Measurements from ENCODE around the gene NOVA1. TPM values are rescaled to one million over a fixed set of nuclear protein-coding genes. Genes with fewer than 3 reads are reported as not detected.

Gene NOVA1
- total and polyA plus RNA-seq, 2 of the 13 experiments (the other 11 are each of a cell fraction or from before 2014, with no cell fraction given): 0.13 TPM

GRCh38 chr14:26478967-26479366 lies 118.9 kb downstream of the NOVA1 start:
- DNase-seq (ENCODE audit: low spot score) (no peak), ATAC-seq (no peak), FAIRE-seq (no peak)
- Histone ChIP-seq H3K79me2 (ENCODE audit: insufficient read depth, low read length) (no peaks in the 10 kb centered on the region), H3K27ac (ENCODE audit: extremely low read length, insufficient read depth, low read length) (no peak overlapping the region), H4K20me1 (ENCODE audit: insufficient read depth, low read length) (no peaks in the 10 kb centered on the region), H3K36me3 (replicated peaks in 1 of 2; ENCODE audit: control insufficient read depth in 1 of 2, insufficient read depth in 2 of 2, low read length in 2 of 2) (no peaks in the 10 kb centered on the region), H3K4me1 (ENCODE audit: insufficient read depth, low read length) (no peaks in the 10 kb centered on the region), H3K4me3 (replicated peaks in 1 of 3; ENCODE audit: insufficient read depth in 1 of 3, low read depth in 2 of 3, low read length in 3 of 3) (0 out of 6 replicates have a peak overlapping the region, but pooled peaks of 1 of the 3 experiments have one; percentile 7), H3K4me2 (ENCODE audit: low read depth, low read length) (no peak overlapping the region), H3K9me3 (ENCODE audit: low read length) (peaks cover 44% of the 10 kb centered on the region), H3K27me3 (ENCODE audit: control insufficient read depth in 1 of 2, insufficient read depth in 2 of 2, low read length in 2 of 2) (no peaks in the 10 kb centered on the region), H2AFZ (ENCODE audit: low read length) (no peak overlapping the region), H3K9ac (ENCODE audit: insufficient read depth, low read depth, low read length) (no peak overlapping the region)
- POLR2A ChIA-PET: no interaction called here
- in situ Hi-C loops (cut with HindIII; ENCODE audit: extremely low pct_ligation_motif_present, low pct_unique_long_range_greater_than_20kb) (no loop called here), intact Hi-C loops (cut with micrococcal nuclease; ENCODE audit: unreplicated experiment) (no loop called here)
- WGBS (ENCODE audit: low lambda C conversion rate): 5% methylated on average over 4 of the region's 4 CpGs
- TF ChIP-seq CREB1 (IDR thresholded peaks at IDR 0.05) (peak; percentile 80), CREB1 (CRISPR knock-in tag; IDR thresholded peaks at IDR 0.05) (no peak), ZNF232 (CRISPR knock-in tag; IDR thresholded peaks at IDR 0.05; ENCODE audit: borderline replicate concordance) (no peak), ZNF136 (CRISPR knock-in tag; IDR thresholded peaks at IDR 0.05; ENCODE audit: low read depth) (no peak), ZNF562 (CRISPR knock-in tag; IDR thresholded peaks at IDR 0.05; ENCODE audit: borderline replicate concordance) (no peak), ATF7 (IDR thresholded peaks at IDR 0.05) (peak; percentile 87), ATF7 (CRISPR knock-in tag; IDR thresholded peaks at IDR 0.05) (no peak)
- no TSS peak for BruUV-seq (replicated peaks)
- CTCF ChIA-PET (ENCODE audit: low intra/inter-chr PET ratio, low total read pairs): no interaction called here

- H2AFZ ChIP-seq (ENCODE audit: low read length): no peak overlapping the region
- intact Hi-C loops (cut with micrococcal nuclease; ENCODE audit: unreplicated experiment): no loop called here
- peaks cover 58% of the 10 kb centered on the region for H3K9me3 ChIP-seq (ENCODE audit: low read length)
- H3K79me2 ChIP-seq (ENCODE audit: insufficient read depth, low read length): no peaks in the 10 kb centered on the region
- no peaks in the 10 kb centered on the region for H3K27me3 ChIP-seq (ENCODE audit: control insufficient read depth in 1 of 2, insufficient read depth in 2 of 2, low read length in 2 of 2)
- FAIRE-seq: no peak
- H3K27ac ChIP-seq (ENCODE audit: extremely low read length, insufficient read depth, low read length): no peak overlapping the region
- no peak overlapping the region for H3K9ac ChIP-seq (ENCODE audit: insufficient read depth, low read depth, low read length)
- H3K4me1 ChIP-seq (ENCODE audit: insufficient read depth, low read length): no peaks in the 10 kb centered on the region
- no TSS peak for BruUV-seq (replicated peaks)
- no peak for DNase-seq (ENCODE audit: low spot score)
- H3K36me3 ChIP-seq (replicated peaks in 1 of 2; ENCODE audit: control insufficient read depth in 1 of 2, insufficient read depth in 2 of 2, low read length in 2 of 2): no peaks in the 10 kb centered on the region
- no peaks in the 10 kb centered on the region for H4K20me1 ChIP-seq (ENCODE audit: insufficient read depth, low read length)
- POLR2A ChIA-PET: no interaction called here
- CTCF ChIA-PET (ENCODE audit: low intra/inter-chr PET ratio, low total read pairs): no interaction called here
- H3K4me2 ChIP-seq (ENCODE audit: low read depth, low read length): no peak overlapping the region
- TF ChIP-seq ZNF773 (CRISPR knock-in tag; IDR thresholded peaks at IDR 0.05; ENCODE audit: borderline replicate concordance) (no peak), HINFP (CRISPR knock-in tag; IDR thresholded peaks at IDR 0.05; ENCODE audit: low read depth) (no peak), MAFF (IDR thresholded peaks at IDR 0.05; ENCODE audit: low read depth, low read length) (peak; percentile 64), ZFYVE20 (CRISPR knock-in tag; IDR thresholded peaks at IDR 0.05; ENCODE audit: borderline replicate concordance, low read depth) (no peak), ZNF564 (CRISPR knock-in tag; IDR thresholded peaks at IDR 0.05) (0 out of 2 replicates have a peak, but pooled peaks have one; percentile 20), ZNF737 (CRISPR knock-in tag; IDR thresholded peaks at IDR 0.05; ENCODE audit: borderline replicate concordance) (no peak), MAFK (conservative IDR thresholded peaks at IDR 0.05 in 1 of 2, IDR thresholded peaks at IDR 0.05 in 1 of 2; ENCODE audit: low read length in 2 of 2) (peak; percentile 72 to 77)
- ATAC-seq: no peak
- in situ Hi-C loops (cut with HindIII; ENCODE audit: extremely low pct_ligation_motif_present, low pct_unique_long_range_greater_than_20kb): no loop called here
- WGBS (ENCODE audit: low lambda C conversion rate): 0% methylated on average over 1 of the region's 1 CpG
- H3K4me3 ChIP-seq (replicated peaks in 1 of 3; ENCODE audit: insufficient read depth in 1 of 3, low read depth in 2 of 3, low read length in 3 of 3): no peak overlapping the region
Measured at GRCh38 chr14:26466862-26467261, 131.0 kb downstream of the NOVA1 start.
